ENCODE data around the gene KIF25.

Gene KIF25

DNA sequence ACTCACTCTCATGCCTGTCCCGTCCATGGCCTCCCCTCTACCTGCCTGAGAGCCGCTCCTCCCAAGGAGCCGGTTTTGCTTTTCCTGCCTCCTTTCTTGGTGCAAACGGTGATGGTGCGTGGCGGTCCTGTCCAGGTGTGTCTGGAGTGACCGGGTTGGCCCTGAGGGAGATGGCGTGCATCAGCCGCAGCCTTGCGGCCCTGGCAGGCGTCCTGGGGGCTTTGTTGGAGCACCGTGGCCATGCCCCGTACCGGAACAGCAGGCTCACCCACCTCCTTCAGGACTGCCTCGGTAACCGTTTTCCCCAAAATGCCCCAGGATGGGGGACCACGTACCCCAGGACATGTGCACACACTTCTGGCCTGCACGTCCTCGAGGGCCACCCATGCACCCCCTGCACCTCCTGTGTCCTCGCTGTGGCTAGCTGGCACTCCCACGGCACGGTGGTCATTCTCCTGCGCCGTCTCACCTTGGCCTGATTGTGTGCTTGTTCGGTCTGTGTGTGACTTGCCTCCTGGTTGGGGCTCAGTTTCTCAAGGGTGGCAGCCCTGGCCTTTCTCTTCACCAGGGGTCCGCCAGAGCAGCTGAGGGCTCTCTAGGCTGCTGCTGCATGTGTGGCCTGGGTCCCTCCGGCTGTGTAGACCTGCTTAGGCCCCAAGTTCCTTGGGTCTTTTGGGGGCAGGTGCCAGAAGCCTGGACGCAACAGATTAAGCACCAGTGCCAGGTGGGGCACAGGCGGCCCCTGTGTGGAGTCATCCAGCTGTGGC, 45.1 kb downstream of the KIF25 start:
- Mint-ChIP-seq H3K4me3 (no peak overlapping the region), H3K27ac (no peak overlapping the region), H3K36me3 (no peaks in the 10 kb centered on the region), H3K4me1 (no peaks in the 10 kb centered on the region), H3K9me3 (peaks cover 4% of the 10 kb centered on the region)
- DNase-seq (ENCODE audit: low spot score in 2 of 2): no peak
- ATAC-seq: peak; percentile 19

DNA sequence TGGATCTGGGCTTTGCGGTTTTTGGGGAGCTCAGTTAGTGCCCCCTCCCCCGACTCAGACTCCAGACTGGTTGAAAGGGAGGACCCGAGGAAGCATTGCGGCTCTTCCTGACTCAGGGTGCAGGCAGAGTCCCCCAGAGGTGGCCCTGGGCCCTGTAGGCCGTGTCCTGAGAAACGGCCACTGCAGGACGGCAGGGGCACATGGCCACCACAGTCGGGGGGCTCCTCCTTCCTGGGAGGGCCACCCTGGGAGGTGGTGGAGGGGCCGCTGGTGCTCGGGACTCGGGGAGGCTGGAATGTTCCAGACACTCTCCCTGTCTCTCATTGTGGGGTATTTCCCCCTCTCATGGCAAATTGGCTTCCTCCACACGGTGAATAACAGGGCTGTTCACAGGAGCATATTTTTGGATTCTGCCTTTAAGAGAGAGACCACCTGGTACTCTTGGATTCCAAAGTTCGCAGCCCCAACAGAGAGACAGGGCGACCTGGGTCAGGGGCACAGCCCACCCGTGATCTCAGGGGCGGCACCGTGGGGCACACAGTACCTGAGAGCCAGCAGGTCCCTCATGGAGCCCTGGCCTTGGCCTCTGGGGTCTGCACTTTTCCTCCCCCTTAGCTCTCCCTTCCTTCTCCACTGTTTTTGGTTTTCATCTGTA, 45.8 kb downstream of the KIF25 start:
- H3K27ac Mint-ChIP-seq: no peak overlapping the region
- ATAC-seq: no peak
- H3K4me1 Mint-ChIP-seq: no peaks in the 10 kb centered on the region
- H3K9me3 Mint-ChIP-seq: peaks cover 4% of the 10 kb centered on the region
- H3K4me3 Mint-ChIP-seq: no peak overlapping the region
- H3K36me3 Mint-ChIP-seq: no peaks in the 10 kb centered on the region
- no peak for DNase-seq (ENCODE audit: low spot score in 2 of 2)

DNA sequence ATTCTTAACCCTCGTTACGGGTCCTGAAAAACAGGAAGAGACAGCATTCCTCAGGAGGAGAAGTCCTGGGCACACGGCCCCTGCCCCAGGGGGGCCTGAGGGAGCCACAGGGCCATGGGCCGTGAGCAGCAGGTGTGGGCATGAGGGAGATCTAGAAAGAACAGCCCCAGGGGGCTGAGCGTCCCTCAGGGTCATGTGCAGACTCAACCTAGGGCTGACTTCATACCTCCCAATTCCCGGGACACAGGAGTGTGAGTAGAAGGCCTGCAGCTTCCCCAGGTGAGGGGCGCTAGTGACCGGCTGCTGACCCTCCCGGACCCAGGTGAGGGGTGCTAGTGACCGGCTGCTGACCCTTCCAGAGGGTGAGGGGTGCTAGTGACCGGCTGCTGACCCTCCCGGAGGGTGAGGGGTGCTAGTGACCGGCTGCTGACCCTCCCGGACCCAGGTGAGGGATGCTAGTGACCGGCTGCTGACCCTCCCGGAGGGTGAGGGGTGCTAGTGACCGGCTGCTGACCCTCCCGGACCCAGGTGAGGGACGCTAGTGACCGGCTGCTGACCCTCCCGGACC, 46.5 kb downstream of the KIF25 start:
- H3K27ac Mint-ChIP-seq: no peak overlapping the region
- no peaks in the 10 kb centered on the region for H3K36me3 Mint-ChIP-seq
- H3K4me1 Mint-ChIP-seq: no peaks in the 10 kb centered on the region
- DNase-seq (ENCODE audit: low spot score in 2 of 2): no peak
- no peak for ATAC-seq
- H3K9me3 Mint-ChIP-seq: peaks cover 4% of the 10 kb centered on the region
- no peak overlapping the region for H3K4me3 Mint-ChIP-seq

GRCh38 chr6:168044521-168045130, 47.2 kb downstream of the KIF25 start:
- Mint-ChIP-seq H3K9me3 (peaks cover 4% of the 10 kb centered on the region), H3K27ac (no peak overlapping the region), H3K36me3 (no peaks in the 10 kb centered on the region), H3K4me1 (no peaks in the 10 kb centered on the region), H3K4me3 (no peak overlapping the region)
- ATAC-seq (no peak), DNase-seq (ENCODE audit: low spot score in 2 of 2) (no peak)

- no peak overlapping the region for H3K27ac Mint-ChIP-seq
- no peak for DNase-seq (ENCODE audit: low spot score in 2 of 2)
Observed at GRCh38 chr6:168045141-168045691, 47.7 kb downstream of the KIF25 start.

GRCh38 chr6:168045706-168046620, 48.5 kb downstream of the KIF25 start:
- Mint-ChIP-seq H3K9me3 (no peaks in the 10 kb centered on the region), H3K36me3 (no peaks in the 10 kb centered on the region), H3K27ac (no peak overlapping the region), H3K4me1 (no peaks in the 10 kb centered on the region), H3K4me3 (no peak overlapping the region)
- DNase-seq (ENCODE audit: low spot score in 2 of 2) (no peak), ATAC-seq (no peak)

More at GRCh38 chr6:168045141-168045691, 47.7 kb downstream of the KIF25 start:
- Mint-ChIP-seq H3K36me3 (no peaks in the 10 kb centered on the region), H3K4me1 (no peaks in the 10 kb centered on the region), H3K4me3 (no peak overlapping the region), H3K9me3 (peaks cover 4% of the 10 kb centered on the region)
- ATAC-seq: no peak

DNA sequence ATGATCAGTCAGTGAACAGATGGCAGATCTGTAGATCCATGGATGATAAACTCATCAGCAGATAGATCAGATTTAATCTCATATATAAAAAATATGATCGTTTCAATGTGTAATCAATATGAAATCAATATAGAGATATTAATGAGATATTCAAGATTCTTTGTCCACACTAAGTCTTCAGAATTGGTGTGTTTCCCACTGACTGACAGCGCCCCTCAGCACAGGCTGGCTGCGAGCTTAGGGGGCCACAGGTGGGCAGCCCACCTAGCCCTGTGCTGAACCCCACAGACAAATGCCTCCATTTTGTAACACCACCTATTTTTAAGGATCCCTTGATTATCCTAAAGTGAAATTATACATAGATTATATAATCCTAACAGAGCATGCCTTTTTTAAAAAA, 49.2 kb downstream of the KIF25 start:
- Mint-ChIP-seq H3K4me1 (no peaks in the 10 kb centered on the region), H3K4me3 (no peak overlapping the region), H3K27ac (no peak overlapping the region), H3K36me3 (no peaks in the 10 kb centered on the region), H3K9me3 (no peaks in the 10 kb centered on the region)
- no peak for DNase-seq (ENCODE audit: low spot score in 2 of 2)
- ATAC-seq: no peak

- no peaks in the 10 kb centered on the region for H3K36me3 Mint-ChIP-seq
- no peaks in the 10 kb centered on the region for H3K4me1 Mint-ChIP-seq
- no peak for ATAC-seq
- H3K27ac Mint-ChIP-seq: no peak overlapping the region
- H3K4me3 Mint-ChIP-seq: no peak overlapping the region
- no peak for DNase-seq (ENCODE audit: low spot score in 2 of 2)
- H3K9me3 Mint-ChIP-seq: no peaks in the 10 kb centered on the region
Observed at GRCh38 chr6:168047841-168048723, 50.6 kb downstream of the KIF25 start.

DNA sequence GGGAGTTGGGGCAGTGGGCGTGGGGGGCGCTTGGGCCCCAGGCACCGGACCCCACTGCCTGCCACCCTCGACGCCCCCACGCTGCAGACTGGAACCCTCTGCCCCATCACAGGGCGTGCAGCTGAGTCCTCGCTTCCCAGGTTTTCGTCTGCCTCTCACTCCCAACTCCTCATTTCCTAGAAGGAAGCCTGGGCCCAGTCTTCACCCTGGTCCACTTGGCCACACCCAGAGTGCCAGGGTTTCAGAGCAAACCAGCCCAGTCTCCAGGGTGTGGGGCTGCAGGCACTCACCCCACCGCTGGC, 51.2 kb downstream of the KIF25 start:
- ATAC-seq: no peak
- H3K4me3 Mint-ChIP-seq: no peak overlapping the region
- H3K36me3 Mint-ChIP-seq: no peaks in the 10 kb centered on the region
- no peaks in the 10 kb centered on the region for H3K9me3 Mint-ChIP-seq
- no peaks in the 10 kb centered on the region for H3K4me1 Mint-ChIP-seq
- H3K27ac Mint-ChIP-seq: no peak overlapping the region
- DNase-seq (ENCODE audit: low spot score in 2 of 2): no peak

- Mint-ChIP-seq H3K27ac (no peak overlapping the region), H3K9me3 (no peaks in the 10 kb centered on the region), H3K4me1 (no peaks in the 10 kb centered on the region), H3K36me3 (no peaks in the 10 kb centered on the region), H3K4me3 (no peak overlapping the region)
- DNase-seq (ENCODE audit: low spot score in 2 of 2): no peak
- no peak for ATAC-seq
Observed at GRCh38 chr6:168049277-168049676, 51.8 kb downstream of the KIF25 start.

GRCh38 chr6:168049706-168050224, 52.3 kb downstream of the KIF25 start:
- Mint-ChIP-seq H3K9me3 (no peaks in the 10 kb centered on the region), H3K36me3 (no peaks in the 10 kb centered on the region), H3K4me1 (no peaks in the 10 kb centered on the region), H3K4me3 (no peak overlapping the region), H3K27ac (no peak overlapping the region)
- ATAC-seq (no peak), DNase-seq (ENCODE audit: low spot score in 2 of 2) (no peak)

- H3K4me1 Mint-ChIP-seq: no peaks in the 10 kb centered on the region
- H3K27ac Mint-ChIP-seq: no peak overlapping the region
- no peak for ATAC-seq
Observed at GRCh38 chr6:168050225-168050880, 52.9 kb downstream of the KIF25 start.

GRCh38 chr6:168050881-168051586, 53.6 kb downstream of the KIF25 start:
- Mint-ChIP-seq H3K4me3 (no peak overlapping the region), H3K27ac (no peak overlapping the region), H3K36me3 (no peaks in the 10 kb centered on the region), H3K9me3 (no peaks in the 10 kb centered on the region), H3K4me1 (no peaks in the 10 kb centered on the region)
- no peak for DNase-seq (ENCODE audit: low spot score in 2 of 2)
- ATAC-seq: no peak

More at GRCh38 chr6:168050225-168050880, 52.9 kb downstream of the KIF25 start:
- H3K9me3 Mint-ChIP-seq: no peaks in the 10 kb centered on the region
- H3K4me3 Mint-ChIP-seq: no peak overlapping the region
- no peaks in the 10 kb centered on the region for H3K36me3 Mint-ChIP-seq
- no peak for DNase-seq (ENCODE audit: low spot score in 2 of 2)
